AG08396 (cell line): Measurements from ENCODE around the gene SMPD3.

ENCODE experiments used
- DNase-seq: peaks from one replicate; pipeline ENCODE4 v3.0.0; 2012; ENCODE audit warnings: low spot score, mixed read lengths

SMPD3 gene

DNA sequence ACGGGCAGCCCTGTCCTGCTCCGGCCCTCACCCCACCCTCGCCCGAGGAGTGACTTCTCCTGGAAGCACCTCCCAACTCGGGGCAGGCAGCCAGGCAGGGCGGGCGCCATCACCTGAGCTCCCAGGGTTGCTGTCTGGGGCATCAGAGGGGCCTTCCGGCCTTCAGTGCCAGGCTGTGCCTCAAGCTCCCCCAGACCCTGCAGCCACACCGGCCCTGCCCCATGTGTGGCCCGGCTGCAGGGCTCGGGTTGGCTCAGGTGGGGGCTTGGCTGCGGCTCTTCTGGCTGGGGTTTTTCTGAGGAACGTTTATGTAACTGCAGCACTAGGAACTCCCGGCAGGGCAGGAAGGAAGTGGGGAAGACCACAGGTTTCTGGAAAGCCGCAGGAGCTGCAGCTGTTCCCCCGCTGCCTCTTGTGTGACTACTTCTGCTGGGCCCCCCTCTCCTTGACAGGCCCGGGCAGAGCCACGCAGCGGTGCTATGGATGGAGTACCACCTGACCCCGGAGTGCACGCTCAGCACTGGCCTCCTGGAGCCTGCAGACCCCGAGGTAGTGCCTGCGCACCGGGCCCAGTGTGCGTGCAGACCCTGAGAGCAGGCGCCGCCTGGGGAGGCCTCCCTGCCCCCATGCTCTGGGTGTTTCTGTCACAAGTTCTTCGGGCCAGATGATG lies 91.9 kb downstream of the SMPD3 start:
- no peak for DNase-seq

DNA sequence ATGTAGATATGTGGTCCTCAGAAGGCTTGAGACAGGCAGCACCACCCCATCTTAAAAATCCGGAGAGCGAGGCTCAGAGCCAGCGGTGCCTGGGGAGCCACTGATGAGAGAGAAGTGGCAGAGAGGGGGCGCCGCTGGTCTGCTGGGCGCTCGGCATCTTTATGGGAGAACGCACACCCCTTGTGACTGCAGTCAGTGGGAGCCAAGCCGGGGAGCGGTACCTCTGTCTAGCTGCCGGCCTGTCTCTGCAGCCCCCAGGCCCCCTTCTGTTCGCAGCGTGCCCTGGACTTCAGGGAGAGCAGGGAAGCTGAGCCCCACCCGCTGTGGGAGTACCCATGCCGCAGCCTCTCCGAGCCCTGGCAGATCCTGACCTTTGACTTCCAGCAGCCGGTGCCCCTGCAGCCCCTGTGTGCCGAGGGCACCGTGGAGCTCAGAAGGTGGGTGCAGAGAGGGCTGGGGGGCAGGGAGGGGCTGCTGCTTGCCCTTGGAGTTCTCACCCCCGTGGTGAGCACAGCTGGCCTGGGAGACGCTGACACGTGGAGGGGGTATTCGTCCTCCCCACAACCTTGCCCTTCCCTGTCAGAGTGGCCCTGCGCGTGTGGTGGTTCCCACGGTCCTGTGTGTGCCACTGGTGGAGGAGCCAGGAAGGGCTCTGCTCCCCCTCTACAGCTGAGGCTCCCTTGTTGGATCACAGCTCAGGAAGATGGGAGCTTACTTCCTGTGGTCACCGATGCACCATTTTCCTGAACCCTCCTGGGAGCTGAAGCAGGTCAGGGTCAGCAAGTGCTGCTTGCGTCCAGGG lies 92.7 kb downstream of the SMPD3 start:
- DNase-seq, result no peak

DNA sequence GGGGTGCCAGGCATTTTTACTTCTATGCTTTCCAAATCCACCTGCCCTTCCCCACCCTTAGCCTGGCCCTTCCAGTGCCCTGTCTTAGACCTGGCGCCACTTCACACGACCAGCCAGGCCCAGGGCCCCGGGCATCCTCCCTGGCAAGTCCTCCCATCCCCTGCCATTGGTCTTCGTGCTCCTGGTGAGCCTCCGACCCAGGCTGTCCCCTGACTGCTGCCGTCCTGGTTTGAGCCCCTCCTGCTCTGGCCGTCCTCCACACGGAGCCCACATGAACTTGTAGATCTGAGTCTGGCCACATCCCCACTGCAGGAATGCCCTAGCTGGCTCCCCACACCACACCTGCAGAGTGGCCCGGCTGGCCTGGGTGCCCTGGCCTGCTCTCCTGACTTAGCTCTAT lies 93.5 kb downstream of the SMPD3 start:
- DNase-seq, result no peak

DNA sequence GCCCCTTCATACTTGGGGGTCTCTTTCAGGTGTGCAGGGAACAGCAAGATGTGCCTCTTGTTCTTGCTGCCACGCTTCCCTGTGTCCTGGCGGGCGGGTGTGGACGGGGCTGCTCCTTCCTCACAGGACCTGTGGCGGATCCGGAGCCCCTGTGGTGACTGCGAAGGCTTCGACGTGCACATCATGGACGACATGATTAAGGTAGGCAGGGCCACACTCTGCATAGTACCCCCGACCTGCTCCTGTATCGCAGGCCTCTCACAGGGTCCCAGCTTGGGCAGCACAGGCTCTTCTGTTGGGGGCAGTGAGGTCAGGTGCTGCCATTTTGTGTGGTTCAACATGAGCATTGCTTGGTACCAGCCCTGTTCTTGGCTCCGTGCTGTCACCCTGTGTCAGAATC lies 94.9 kb downstream of the SMPD3 start:
- DNase-seq, result no peak

DNA sequence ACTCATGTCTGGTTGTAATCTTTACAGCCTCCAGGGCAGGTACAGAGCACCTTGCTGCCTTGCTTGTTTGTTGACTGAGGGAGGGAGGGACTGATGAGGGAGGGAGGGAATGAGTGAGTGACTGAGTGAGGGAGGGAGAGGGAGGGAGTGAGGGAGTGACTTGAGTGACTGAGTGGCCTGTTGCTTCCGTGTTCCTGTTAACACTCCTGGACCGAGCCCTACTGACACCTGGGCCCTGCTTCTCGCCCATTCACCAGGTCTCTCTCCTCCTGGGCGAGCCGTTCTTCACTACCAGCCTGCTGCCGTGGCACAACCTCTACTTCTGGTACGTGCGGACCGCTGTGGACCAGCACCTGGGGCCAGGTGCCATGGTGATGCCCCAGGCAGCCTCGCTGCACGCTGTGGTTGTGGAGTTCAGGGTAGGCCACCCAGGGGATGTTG lies 96.3 kb downstream of the SMPD3 start:
- no peak for DNase-seq

DNA sequence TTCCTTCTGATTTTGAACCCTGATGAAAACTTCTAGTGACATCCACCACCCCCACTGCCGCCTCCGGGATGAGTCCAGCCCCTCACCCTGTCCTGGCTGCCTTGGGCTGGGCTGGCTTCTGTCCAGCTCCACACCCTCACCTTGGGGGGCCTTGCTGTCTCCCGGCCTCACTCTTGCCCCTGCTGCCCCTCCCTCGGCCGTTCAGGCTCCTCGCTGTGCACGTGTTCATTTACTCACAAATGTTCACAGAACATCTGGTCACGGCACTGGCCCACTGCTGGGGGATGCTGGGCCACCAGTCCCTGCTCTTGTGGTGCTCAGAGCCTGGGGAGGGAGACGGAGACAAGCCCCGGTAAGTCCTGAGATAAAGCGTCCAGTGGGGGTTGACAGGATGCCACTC lies 96.8 kb downstream of the SMPD3 start:
- no peak for DNase-seq

DNA sequence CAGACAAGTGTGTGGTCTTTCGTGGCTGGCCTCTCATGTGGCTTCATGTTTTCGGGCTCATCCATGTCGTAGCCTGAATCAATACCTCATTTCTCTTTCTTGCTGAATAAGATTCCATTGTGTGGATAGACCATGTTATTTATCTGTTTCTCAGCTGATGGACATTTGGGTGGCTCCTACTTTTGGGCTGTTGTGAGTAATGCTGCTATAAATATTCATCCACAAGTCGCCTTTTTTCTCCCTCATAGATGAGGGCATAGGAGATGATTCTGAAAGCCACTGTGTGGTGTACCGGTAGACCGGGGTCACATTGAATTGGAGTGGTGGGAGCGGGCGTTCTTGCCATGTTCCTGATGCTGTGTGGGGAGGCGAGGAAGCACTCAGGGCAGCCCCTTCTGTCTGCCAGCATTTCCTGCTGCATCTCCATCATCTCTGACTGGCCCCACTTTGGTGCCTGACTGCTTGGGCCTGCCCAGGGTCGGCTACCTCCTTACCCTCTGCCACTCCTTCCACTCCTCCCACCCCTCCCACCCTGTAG lies 97.4 kb downstream of the SMPD3 start:
- no peak for DNase-seq

DNA sequence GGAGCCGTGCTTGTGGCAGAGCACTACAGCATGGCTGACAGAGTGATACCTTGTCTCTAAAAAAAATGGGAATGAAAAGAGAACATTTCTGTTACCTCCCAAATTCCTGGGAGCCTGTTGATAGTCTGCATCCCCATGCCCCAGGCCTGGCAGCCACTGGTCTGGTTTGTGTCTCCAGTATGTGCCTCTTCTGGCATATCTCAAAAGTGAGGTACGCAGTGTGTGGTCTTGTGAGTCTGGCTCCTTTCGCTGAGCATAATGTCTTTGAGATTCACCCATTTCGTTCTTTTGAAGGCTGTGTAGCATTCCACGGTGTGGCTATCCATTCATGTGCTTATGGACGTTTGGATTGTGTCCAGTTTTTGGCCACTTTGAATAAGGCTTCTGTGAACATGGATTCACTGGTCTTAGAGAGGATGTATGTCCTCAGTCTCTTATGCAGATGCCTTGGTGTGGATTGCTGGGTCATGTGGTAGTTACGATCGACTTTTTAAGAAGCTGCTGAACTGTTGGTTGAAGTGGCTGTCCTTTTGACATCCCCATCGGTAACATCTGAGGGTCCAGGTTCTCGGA lies 98.4 kb downstream of the SMPD3 start:
- no peak for DNase-seq

DNA sequence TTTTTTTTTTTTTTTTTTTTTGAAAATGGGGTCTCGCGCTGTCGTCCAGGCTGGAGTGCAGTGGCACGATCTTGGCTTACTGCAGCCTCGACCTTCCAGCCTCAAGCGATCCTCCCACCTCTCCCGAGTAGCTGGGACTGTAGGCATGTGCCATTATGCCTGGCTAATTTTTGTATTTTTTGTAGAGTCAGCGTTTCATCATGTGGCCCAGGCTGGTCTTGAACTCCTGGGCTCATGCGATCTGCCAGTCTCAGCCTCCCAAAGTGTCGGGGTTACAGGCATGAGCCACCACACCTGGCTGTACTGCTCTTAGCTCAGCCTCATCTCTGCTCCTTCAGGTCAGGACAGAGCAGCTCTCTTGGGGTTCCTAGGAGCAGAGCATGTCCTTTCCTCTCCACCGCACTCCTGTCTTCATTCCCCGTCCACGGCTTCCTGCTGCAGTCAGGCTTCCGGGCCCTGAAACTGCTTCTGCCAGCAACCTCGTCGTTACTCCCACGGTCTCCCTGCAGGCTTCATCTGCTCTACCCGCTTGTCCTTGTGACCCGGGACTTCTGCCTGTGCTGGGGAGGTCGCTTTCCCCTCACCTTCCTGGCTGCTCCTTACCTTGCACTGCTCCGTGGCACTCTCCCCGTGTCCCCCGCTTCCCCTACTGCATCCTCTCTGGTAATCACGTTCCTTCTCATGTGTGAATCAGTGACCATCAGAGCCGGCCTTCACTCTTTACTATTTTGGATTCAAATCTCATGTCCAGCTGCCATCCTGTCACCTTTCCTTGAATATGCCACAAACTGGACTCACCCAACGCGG lies 99.5 kb downstream of the SMPD3 start:
- no peak for DNase-seq

DNA sequence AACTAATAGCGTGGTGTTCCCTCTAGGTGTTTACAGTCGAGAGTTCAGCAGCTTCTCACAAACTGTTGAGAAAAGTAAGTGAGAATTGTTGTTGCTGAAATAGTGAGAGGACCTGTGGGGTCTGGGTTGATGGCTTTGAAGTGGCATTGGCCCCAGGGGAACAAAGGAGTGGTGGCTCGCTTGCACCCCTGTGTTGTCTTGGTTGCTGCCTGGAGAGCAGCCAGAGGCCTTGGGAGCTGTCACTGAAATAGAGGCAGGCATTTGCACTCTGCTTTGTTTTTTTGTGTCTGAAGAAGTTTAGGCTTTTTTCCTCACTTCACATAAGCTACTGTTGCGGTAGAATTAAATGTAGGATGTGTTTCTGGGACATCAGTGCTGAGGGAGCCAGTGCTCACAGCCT lies 100.7 kb downstream of the SMPD3 start:
- no peak for DNase-seq

DNA sequence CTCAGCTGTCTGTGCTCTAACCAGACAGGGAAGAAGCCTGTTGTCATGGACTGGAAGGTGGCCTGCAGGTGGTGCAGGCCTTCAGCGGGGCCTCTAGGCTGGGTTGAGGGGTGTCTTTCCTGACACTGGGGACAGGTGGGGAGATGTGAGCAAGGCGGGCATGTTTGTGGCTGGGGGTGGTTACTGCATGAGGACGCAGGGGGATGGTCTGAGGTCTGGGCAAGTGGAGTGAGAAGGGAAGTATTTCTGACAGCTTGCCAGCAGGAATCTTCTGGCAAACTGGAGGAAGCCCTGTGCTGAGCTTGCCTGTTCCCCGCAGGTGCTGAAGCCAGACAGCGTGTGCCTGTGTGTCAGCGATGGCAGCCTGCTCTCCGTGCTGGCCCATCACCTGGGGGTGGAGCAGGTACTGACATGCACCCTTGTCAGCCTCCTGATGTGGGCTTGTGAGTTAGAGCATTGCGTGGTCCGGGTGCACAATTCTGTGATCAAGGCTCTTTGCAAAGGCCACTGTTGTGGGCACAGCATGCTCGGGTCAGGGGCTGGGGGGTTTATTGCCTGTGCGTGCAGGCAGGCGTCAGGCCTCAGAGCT lies 101.3 kb downstream of the SMPD3 start:
- no peak for DNase-seq

DNA sequence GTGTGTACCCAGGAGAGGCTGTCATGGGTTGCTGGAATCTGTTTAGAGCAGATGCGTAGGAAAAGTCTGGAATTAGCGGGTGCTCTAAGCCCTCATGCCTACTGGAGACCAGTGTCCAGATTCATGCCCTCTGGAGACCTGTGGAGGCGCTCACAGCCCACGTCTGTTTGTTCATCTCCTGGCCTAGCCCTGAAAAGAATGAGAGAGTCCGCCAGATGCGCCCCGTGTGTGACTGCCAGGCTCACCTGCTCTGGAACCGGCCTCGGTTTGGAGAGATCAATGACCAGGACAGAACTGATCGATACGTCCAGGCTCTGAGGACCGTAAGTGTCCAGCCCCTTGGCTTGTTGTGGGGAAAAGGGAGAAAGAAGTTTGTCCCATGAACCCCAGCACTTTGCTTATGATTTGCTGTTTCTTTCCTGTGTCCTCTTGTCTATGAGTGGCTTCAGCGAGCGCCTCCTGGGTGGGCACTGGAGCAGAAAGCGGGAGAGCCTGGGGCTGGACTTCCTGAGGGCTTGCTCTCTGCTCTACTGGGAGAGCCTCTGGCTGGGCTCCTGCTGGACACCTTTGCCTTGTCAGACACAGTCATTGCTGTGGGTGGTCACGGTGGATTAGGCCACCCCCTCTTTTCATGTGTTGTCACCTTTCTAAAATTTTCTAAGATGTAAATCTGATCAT lies 102.2 kb downstream of the SMPD3 start:
- no peak for DNase-seq

DNA sequence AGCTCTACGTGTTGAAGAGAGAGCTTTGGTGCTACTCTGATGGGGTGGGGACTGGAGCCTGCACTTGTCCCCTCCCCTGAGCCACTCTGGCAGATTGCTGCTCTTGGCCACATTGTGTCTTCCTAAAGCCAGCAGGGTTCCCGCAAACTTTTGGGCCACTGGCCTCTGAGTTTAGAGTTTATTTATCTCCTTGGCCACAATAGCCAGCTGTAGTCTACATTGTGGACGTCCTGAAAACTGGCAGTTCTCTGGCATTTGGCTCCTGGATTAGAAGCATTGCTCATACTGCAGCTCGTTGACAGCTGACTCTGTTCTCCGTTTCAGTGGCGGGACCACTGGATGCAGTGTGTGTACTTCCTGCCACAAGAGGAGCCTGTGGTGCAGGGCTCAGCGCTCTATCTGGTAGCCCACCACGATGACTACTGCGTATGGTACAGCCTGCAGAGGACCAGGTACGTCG lies 102.9 kb downstream of the SMPD3 start:
- DNase-seq, result no peak

DNA sequence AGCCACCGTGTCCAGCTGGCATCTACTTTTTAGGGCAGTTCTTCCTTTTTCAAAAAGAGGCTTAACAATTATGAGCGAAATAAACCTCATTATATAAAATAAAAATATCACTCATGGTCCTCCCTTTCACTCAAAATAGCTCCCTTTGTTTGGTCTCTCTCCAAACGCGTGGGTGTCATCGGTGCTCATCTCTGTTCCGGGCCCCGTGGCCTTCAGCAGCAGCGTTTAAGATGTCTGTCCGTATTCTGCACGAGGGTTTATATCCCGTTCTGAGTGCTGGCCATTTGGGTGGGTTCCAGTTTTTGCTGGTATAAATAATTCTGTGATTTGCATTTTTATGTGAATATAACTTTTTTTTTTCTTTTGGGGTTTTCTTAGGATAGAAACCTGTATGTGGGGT lies 104.1 kb downstream of the SMPD3 start:
- no peak for DNase-seq

DNA sequence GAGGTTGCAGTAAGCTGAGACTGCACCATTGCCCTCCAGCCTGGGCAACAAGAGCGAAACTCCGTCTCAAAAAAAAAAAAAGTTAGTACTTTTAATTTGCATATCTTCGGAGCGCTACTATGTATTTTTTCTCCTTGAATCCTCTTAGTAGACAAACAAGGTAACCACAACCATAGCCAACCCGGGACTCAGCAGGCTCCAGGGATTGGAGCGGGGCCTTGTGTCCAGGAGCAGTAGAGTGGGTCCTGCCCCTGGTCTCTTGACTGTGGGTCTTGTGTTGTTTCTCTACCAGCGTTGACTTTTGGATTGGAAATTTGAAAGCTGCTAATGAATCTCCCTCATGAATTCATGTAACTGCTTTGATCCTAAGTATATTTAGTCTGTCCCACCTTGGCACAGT lies 105.2 kb downstream of the SMPD3 start:
- no peak for DNase-seq

DNA sequence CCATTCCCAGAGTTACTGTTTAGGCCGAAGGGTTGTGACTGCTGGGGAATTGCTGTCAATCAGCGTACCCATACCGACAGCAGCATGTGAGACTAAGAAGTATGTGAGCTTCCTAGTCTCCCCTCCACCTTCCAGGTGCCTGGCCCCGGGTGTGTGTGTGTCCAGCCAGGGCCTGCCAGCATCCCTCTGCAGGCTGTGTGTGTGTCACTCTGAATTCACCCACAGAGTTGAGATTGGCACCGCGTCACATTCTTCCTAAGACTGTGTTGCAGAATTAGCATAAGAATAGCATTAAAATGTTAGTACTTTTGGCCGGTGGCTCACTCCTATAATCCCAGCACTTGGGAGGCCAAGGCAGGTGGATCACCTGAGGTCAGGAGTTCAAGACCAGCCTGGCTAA lies 105.7 kb downstream of the SMPD3 start:
- DNase-seq, result no peak

DNA sequence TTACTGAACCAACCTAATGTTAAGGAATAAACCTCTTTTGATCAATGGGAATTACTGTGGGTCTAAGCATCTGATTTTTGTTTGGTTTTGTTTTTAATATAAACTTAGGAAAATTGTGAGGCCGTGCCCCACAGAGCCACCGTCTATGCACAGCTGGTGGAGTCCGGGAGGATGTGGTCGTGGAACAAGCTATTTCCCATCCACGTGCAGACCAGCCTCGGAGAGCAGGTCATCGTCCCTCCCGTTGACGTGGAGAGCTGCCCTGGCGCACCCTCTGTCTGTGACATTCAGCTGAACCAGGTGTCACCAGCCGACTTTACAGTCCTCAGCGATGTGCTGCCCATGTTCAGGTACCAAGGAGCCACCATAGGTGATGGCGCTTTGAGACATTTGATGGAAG lies 109.1 kb downstream of the SMPD3 start:
- no peak for DNase-seq

DNA sequence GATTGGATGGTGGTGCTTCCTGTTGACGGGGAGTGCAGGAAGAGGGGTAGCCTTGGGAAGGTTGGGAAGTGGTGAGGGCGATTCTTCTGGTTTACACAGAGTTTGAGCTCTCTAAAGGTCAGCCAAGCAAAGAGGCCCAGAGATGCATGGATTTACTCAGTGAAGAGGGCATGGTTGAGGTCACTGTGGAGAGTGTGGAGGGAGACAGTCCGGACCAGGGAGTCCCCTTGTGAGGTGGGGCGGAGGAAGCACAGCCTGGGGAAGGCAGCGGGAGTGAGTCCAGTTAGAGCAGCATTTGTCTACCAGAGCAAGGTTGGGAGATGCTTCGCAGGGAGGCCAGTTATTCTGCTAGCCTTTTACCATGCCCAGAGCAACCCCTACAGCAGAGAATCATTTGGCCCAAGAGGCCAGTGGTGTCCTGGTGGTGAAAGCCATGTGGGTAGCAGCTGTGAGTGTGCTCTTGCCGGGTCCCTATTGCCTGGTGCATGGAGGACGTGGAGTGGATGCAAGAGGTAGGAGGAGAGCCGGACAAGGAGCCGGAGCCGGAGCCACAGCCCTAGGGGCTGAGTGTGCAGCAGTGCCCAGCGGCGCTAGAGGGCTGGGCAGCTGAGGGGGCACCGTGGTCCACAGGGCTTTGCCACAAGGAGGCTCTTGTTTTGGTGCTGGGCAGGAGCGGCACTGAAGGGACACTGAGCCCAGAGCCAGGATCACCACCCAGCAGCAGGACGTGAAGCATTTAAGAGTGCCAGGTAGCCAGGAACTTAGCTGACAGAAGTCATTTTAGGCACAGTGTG lies 109.8 kb downstream of the SMPD3 start:
- DNase-seq, result no peak

DNA sequence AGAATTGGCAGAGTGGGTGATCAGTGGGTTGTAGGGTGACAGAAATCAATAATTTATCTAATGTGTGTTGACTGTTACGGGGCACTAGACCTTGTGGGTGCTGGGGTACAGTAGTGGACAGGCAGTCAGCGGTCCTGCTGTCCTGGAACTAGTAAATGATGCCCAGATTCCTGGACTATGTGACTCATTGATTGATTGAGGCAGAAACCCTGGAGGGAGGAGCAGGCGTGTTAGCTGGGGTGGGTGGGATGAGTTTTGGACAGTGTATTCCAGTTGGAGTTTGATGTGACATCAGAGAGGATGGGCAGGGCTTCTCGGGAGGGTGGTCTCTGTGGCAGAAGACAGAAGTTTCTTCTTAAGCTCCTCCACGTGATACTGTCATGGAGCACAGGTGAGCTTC lies 113.1 kb downstream of the SMPD3 start:
- DNase-seq, result no peak

DNA sequence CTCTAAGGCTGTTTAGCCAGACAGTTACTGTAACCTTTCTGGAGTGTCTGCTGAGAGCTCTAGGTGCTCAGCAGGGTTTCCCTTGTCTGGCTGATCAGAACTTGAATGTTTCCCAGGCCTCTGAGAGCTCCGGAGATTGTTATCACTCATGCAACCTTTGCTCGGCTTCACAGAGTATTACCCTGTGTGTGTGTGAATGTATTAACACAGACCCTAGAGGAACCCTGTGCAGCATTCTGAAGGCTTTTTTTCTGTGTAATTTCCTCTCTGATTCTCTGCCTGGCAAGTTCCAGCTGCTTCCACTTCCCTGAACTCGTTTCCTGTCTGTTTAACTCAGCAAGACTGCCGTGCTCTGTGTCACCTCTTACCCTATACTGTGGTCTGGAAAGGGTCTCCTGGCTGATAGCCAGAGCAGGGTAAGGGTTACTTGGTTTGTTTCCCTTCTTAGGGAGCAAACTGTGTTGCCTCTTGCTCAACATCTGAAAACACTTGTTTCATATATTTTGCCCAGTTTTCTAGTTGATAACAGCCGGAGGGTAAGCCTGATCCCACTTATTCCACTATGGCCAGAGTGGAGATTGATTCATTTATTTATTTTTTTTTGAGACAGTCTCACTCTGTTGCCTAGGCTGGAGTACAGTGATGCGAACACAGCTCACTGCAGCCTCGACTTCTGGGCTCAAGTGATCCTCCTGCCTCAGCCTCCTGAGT lies 115.7 kb downstream of the SMPD3 start:
- DNase-seq, result no peak
